Measurements from ENCODE around the gene LGALS3BP. TPM values are rescaled to one million over a fixed set of nuclear protein-coding genes. Genes with fewer than 3 reads are reported as not detected.

LGALS3BP gene
- total and polyA plus RNA-seq, 2 of the 4 experiments (the other 2 are of a cell fraction) = 33.7 to 273 TPM

DNA sequence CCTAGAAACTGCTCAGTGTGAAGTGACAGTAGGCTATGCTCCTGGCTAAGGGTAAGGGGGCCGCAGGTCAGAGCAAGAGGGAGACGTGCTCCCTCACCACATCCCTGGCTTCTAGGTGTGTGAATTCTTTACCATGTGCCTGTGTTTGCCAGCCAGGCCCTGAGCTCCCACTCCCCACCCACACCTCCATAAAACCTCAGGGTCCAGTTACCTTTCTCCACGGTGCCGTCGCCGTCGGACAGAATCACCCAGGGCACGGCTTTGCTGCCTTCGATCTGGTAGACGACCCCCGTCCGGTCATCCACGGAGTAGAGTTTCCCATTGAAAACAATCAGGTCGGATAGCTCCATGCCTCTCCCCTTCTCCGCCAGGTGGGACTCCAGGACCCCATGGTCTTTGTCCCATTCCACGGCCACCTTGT lies 17.1 kb upstream of the LGALS3BP start:
- H2AK5ac ChIP-seq (ENCODE audit: low read depth, low read length) = no peak overlapping the region
- H4K20me1 ChIP-seq (ENCODE audit: insufficient read depth, low read length) = peaks cover 56% of the 10 kb centered on the region
- 95% methylated on average over 12 of the region's 16 CpGs; no CpG with 5 or more reads in 1 of the 2 experiments for WGBS, 2 experiments (ENCODE audit: extremely low coverage in 2 of 2, insufficient read length in 1 of 2)

More for the DNA sequence above, 17.1 kb upstream of the LGALS3BP start:
- H3K27me3 ChIP-seq (ENCODE audit: control insufficient read depth, insufficient read depth, low read length) = no peaks in the 10 kb centered on the region
- no peak overlapping the region for H2BK15ac ChIP-seq (ENCODE audit: low read depth, low read length)
- DNase-seq (no peak), ATAC-seq (ENCODE audit: low read depth) (no peak)
- ChIA-PET POLR2A (ENCODE audit: unreplicated experiment) (no interaction called here), CTCF (no interaction called here)
- peaks cover 28 to 75% of the 10 kb centered on the region in 2 experiments for H3K79me1 ChIP-seq (ENCODE audit: low read depth in 1 of 2, low read length in 2 of 2)
- BruUV-seq (replicated peaks) = no TSS peak
- no peak overlapping the region for H3K14ac ChIP-seq (replicated peaks; ENCODE audit: low read depth, low read length)
- no peak overlapping the region for H2BK20ac ChIP-seq (ENCODE audit: low read depth, low read length)
- dilution Hi-C loops (cut with HindIII; ENCODE audit: low sequenced_read_pairs, unreplicated experiment) = no loop called here
- no peak overlapping the region for H2AK9ac ChIP-seq (replicated peaks; ENCODE audit: low read depth, low read length, poor library complexity)
- no peak overlapping the region for H2BK120ac ChIP-seq (ENCODE audit: low read depth, low read length)
- no peak overlapping the region for H4K91ac ChIP-seq (ENCODE audit: insufficient read depth, low read depth, low read length)
- H3K27ac ChIP-seq (ENCODE audit: insufficient read depth, low read length) = no peak overlapping the region
- no peak overlapping the region for H4K8ac ChIP-seq (ENCODE audit: low read depth in 2 of 2, low read length in 2 of 2)
- no peaks in the 10 kb centered on the region for H3K9me3 ChIP-seq (ENCODE audit: control insufficient read depth, insufficient read depth, low read length)
- in situ Hi-C loops (cut with MboI; ENCODE audit: low sequenced_read_pairs) = no loop called here
- no peak for TF ChIP-seq MAZ (IDR thresholded peaks at IDR 0.05; ENCODE audit: borderline replicate concordance, low read depth, low read length)
- no peak for TF ChIP-seq POLR2A (IDR thresholded peaks at IDR 0.05; ENCODE audit: low read depth, low read length)
- no peak for TF ChIP-seq CHD1 (IDR thresholded peaks at IDR 0.05; ENCODE audit: low read depth, low read length)
- no peak for TF ChIP-seq MXI1 (IDR thresholded peaks at IDR 0.05; ENCODE audit: borderline replicate concordance, low read depth, low read length)
- TF ChIP-seq NFE2L2 (IDR thresholded peaks at IDR 0.05; ENCODE audit: low read depth, low read length) = no peak
- no peak for TF ChIP-seq FOS (IDR thresholded peaks at IDR 0.05; ENCODE audit: low read depth, low read length)
- no peak for TF ChIP-seq BHLHE40 (IDR thresholded peaks at IDR 0.05; ENCODE audit: low read depth, low read length)
- no peak for TF ChIP-seq RAD21 (IDR thresholded peaks at IDR 0.05; ENCODE audit: low read length)
- no peak for TF ChIP-seq RFX5 (IDR thresholded peaks at IDR 0.05; ENCODE audit: low read depth, low read length)
- TF ChIP-seq CTCF (conservative IDR thresholded peaks at IDR 0.05; ENCODE audit: low read depth, low read length) = no peak
- no peak overlapping the region for H3K18ac ChIP-seq (ENCODE audit: low read depth, low read length)
- no peak overlapping the region for H3K23ac ChIP-seq (ENCODE audit: low read depth, low read length)
- H2BK5ac ChIP-seq (ENCODE audit: low read depth, low read length, poor library complexity, severe bottlenecking) = no peak overlapping the region
- H3K4ac ChIP-seq (ENCODE audit: low read depth, low read length) = no peak overlapping the region
- H3K9ac ChIP-seq (ENCODE audit: low read depth, low read length) = no peak overlapping the region
- H3K56ac ChIP-seq (ENCODE audit: extremely low read depth, insufficient read depth, low read length) = no peak overlapping the region
- H3K4me3 ChIP-seq (ENCODE audit: insufficient read depth, low read depth, low read length) = no peak overlapping the region
- H2AFZ ChIP-seq (replicated peaks; ENCODE audit: low read length, poor library complexity) = no peak overlapping the region
- peaks cover 62% of the 10 kb centered on the region for H3K36me3 ChIP-seq (ENCODE audit: control insufficient read depth, insufficient read depth, low read length)
- no peak overlapping the region for H3K4me2 ChIP-seq (ENCODE audit: low read depth, low read length)
- H3K4me1 ChIP-seq (ENCODE audit: control insufficient read depth, insufficient read depth, low read length) = no peaks in the 10 kb centered on the region
- no peaks in the 10 kb centered on the region for H3K9me1 ChIP-seq (ENCODE audit: insufficient read depth, low read length)
- no peak overlapping the region for H4K5ac ChIP-seq (ENCODE audit: low read depth, low read length)
- intact Hi-C loops (cut with micrococcal nuclease) = no loop called here
